ENCODE data around the gene XPO5.

- no peak for TF ChIP-seq ZNF274 (IDR thresholded peaks at IDR 0.05; ENCODE audit: low read depth, low read length)
- no peak for TF ChIP-seq SUZ12 (IDR thresholded peaks at IDR 0.05; ENCODE audit: extremely low read depth, insufficient read depth, insufficient read length)
These were observed 80.4 kb downstream of the XPO5 start for GRCh38 chr6:43495409-43495941.
